GM19351 (cell line): ENCODE measurements around the gene POMGNT1.
A peak's percentile ranks its signal among the peaks of the same experiment; 100 is the strongest.
"Not testable (repeated sequence)": the region's sequence is repeated elsewhere in the genome, so short reads cannot be mapped to it uniquely, and the experiment has no call there.

Experiments
- ATAC-seq: cut with Tn5 transposase; IDR thresholded peaks from one replicate; pipeline ENCODE4 v1.9.1; 2021; ENCODE audit warnings: mild to moderate bottlenecking, moderate library complexity; ENCODE audit not compliant: unreplicated experiment

Gene POMGNT1

GRCh38 chr1:46197964-46198811, at the start of gene POMGNT1:
Gene POMGNT1, minus strand, starts transcription at chr1:46198434. Its CDS starts 613 bp downstream, at chr1:46197821.
- ATAC-seq, result peak; percentile 93

GRCh38 chr1:46247436-46248121, 49.3 kb upstream of the POMGNT1 start, which contains the start of gene RAD54L:
Gene RAD54L, plus strand, starts transcription at chr1:46247763. Its CDS starts 643 bp downstream, at chr1:46248406.
- peak; percentile 91 for ATAC-seq

GRCh38 chr1:46246548-46247435, 48.6 kb upstream of the POMGNT1 start:
- peak; percentile 51 for ATAC-seq

GRCh38 chr1:46246136-46246535, 47.9 kb upstream of the POMGNT1 start:
- ATAC-seq, result not testable (repeated sequence)

GRCh38 chr1:46244656-46245371, 46.6 kb upstream of the POMGNT1 start:
- no peak for ATAC-seq

GRCh38 chr1:46243831-46244230, 45.6 kb upstream of the POMGNT1 start:
- not testable (repeated sequence) for ATAC-seq

GRCh38 chr1:46242918-46243317, 44.7 kb upstream of the POMGNT1 start:
- no peak for ATAC-seq

- ATAC-seq, result not testable (repeated sequence)
Observed at GRCh38 chr1:46241733-46242132, 43.5 kb upstream of the POMGNT1 start.

GRCh38 chr1:46238865-46239264, 40.6 kb upstream of the POMGNT1 start:
- not testable (repeated sequence) for ATAC-seq

- no peak for ATAC-seq
Observed at GRCh38 chr1:46236882-46237281, 38.6 kb upstream of the POMGNT1 start.

GRCh38 chr1:46231231-46231630, 33.0 kb upstream of the POMGNT1 start:
- not testable (repeated sequence) for ATAC-seq

- ATAC-seq, result no peak
Observed at GRCh38 chr1:46224966-46225365, 26.7 kb upstream of the POMGNT1 start.

GRCh38 chr1:46223472-46223943, 25.3 kb upstream of the POMGNT1 start:
- ATAC-seq, result peak; percentile 95

GRCh38 chr1:46223055-46223454, 24.8 kb upstream of the POMGNT1 start:
- not testable (repeated sequence) for ATAC-seq

GRCh38 chr1:46221749-46222148, 23.5 kb upstream of the POMGNT1 start:
- no peak for ATAC-seq

- no peak for ATAC-seq
Observed at GRCh38 chr1:46220808-46221207, 22.6 kb upstream of the POMGNT1 start.

GRCh38 chr1:46219551-46220520, 21.6 kb upstream of the POMGNT1 start:
- no peak for ATAC-seq

- ATAC-seq, result no peak
Observed at GRCh38 chr1:46218443-46218842, 20.2 kb upstream of the POMGNT1 start.

GRCh38 chr1:46215504-46215903, 17.3 kb upstream of the POMGNT1 start:
- no peak for ATAC-seq
